ENCODE results near the gene INPP4B. TPM values are rescaled to one million over a fixed set of nuclear protein-coding genes. Genes with fewer than 3 reads are reported as not detected.

INPP4B gene
- polyA plus RNA-seq, 4 donors, result 7.5 to 10.6 (median 8.8) TPM

DNA sequence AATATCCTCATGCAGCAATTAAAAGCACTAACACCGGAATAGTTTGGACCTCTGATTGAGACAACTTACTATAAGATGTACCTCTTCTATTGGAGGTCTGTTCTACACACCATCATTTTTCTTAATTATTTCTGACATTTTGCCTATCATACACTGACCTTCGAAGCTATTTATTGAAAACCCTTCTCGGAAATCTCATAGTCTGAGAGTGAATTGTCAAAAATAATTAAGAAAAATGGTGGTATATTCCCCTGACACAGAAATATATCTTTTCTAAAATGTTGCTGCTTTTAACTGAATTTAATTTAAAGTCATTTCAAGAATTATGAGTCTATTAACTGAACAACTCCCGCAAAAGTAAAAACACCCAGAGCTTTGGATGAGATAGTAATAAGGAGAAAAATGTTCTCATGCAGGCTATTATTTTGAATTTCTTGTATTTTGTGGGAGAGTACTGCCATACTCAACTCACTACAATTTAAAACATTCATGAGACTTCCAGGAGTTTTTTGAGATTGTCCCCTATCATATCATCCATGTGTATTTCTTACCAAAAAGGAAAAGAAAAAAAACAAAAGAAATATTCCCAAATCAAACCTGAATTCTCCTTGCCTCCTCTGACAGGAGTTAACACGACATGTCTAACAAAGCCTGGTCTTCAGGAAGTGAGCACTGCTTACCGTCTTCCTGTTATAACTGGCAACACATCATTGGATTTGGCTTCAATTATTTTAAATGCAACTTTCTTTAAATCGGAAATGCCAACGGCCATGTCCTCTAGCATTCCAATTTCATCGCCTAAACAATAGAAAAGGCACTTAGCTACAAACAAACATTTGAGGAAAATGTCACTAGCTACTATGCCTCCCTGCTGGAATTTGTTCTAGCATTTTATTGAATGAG is 724.4 kb downstream of the INPP4B start:
- no peak for DNase-seq (ENCODE audit: low read depth in 4 of 4, low spot score in 3 of 4)

DNA sequence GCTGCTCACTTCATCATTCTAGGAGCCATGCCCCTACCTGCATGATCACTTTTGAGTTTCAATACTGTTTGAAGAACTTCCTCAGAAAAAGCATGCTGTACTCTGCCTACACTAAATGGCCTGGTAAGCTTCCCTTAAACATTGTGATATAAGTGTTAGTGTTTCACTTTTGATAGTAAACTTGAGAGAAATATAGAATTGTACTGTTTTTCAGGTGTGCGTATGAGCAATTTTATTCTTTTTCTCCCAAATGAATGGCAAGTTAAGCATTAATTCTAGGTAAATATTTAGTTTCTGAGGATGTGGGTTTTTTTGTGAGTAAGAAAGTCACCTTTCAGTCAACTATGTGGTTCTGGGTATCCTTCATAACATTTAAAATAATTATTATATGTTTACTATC is 725.2 kb downstream of the INPP4B start:
- DNase-seq (ENCODE audit: low read depth in 4 of 4, low spot score in 3 of 4), result no peak

DNA sequence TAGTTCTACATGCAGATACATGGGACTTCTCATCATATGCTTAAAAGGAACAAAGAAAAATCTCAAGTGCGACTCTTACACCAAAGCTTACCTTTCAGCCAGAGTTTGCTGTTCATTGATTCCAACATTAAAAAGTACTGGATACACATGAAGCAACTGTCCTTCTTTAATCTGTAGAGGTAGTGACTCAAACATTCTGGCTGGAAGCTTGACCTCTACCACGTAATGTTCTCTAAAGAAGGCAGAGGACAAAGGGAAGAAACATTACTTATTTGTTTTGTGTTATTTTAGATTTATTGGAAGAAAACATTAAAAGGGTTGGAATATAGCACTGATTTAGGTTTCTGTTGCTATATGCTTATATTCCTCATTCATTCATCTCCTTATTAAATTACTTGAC is 733.6 kb downstream of the INPP4B start:
- no peak for DNase-seq (ENCODE audit: low read depth in 4 of 4, low spot score in 3 of 4)

DNA sequence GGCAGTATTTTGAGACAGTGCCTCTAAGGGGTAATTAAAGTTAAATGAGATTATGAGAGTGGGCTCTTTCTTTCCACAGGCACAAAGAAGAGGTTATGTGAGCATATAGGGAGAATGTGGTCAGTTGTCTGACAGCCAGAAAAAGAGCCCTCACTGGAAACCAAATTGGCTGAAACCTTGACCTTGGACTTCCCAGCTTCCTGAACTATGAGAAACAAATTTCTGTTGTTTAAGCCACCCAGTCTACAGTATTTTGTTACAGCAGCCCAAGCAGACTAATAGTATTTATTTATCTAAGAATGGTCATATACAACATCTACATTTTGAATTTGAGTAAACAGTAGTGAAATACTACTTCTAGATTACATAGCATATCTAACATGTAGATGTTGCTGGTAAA is 736.0 kb downstream of the INPP4B start:
- DNase-seq (ENCODE audit: low read depth in 4 of 4, low spot score in 3 of 4), result no peak

- no peak for DNase-seq (ENCODE audit: low read depth in 4 of 4, low spot score in 3 of 4)
These were observed 742.1 kb downstream of the INPP4B start for GRCh38 chr4:142104041-142104440.

GRCh38 chr4:142101401-142101800 is 744.7 kb downstream of the INPP4B start:
- no peak for DNase-seq (ENCODE audit: low read depth in 4 of 4, low spot score in 3 of 4)

- DNase-seq (ENCODE audit: low read depth in 4 of 4, low spot score in 3 of 4), result no peak
These were observed 745.2 kb downstream of the INPP4B start for GRCh38 chr4:142100941-142101340.

DNA sequence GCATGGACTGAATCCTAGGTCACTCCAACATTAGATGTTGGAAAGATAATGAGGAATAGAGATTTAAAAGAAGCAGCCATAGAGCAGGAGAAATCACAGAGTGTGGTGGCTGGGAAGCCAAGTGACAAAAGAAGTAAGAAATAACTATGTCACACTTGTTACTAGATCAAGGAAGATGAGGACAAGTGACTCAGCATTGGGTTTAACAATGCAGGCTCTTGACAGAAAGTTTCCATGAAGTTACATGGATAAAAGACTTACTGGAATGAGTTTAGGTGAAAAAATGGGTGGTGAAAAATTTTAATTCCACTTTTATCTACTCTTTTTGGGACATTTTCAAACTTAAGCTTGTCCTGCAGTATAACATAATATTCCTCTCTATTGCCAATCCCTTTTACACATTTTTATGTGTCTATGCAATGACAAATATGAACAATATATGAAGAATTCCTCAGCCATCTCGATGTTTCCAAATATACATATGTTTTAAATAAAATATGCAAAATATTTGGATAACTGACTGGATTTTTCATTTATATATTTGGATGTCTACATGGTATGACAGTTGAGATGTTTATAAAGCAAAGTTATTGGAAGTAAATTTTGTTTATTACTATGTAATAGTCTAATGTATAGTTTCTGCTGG is 747.1 kb downstream of the INPP4B start:
- no peak for DNase-seq (ENCODE audit: low read depth in 4 of 4, low spot score in 3 of 4)

DNA sequence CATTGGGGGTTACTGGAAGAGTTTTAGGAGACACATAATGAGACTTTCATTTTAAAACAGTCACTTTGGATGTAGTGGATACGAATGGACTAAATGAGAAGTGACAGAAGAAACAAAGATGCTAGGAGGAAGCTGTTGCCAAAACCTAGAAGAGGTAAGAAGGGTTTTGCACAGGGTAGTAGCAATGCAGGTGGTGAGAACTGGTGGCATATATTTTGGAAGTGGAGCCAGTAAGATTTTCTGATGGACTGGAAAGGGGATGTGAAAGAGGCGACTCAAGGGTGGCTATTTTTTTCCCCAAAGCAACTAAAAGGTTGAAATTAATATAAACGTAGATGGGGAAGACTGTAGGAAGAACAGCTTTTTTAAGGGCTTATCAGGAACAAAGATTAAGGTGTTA is 747.7 kb downstream of the INPP4B start:
- DNase-seq (ENCODE audit: low read depth in 4 of 4, low spot score in 3 of 4), result no peak

- no peak for DNase-seq (ENCODE audit: low read depth in 4 of 4, low spot score in 3 of 4)
These were observed 749.1 kb downstream of the INPP4B start for GRCh38 chr4:142097015-142097414.

DNA sequence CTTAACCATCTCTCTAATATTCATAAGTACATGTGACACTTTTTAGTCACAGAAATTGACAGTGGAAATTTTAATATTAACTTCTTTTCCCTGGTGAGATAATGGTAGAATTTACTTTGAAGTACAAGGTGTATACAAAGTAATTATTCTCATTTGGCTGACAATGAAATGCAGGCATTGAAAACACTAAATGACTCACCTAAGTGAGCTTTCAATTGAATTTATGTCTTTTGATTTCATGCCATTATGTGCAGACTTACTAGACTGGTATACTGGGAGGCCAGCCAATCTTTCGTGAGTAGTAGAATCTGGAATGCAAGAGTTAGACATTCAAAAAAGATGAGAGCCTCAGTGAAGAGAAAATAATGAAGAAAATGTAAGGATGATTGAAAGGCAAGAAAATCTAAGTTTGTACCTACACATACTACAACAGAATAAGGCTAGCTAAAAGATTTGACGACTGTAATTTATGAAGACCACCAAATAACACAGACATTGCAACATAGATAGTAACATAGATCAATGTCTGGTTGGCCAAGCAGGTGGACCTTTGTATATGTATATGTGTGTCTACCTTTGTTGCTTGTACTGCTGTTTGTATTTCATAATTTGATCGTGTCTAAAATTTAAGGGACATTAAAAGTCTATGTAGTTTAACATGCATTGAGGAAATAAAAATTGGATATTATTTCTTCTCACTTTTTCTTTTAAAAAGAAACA is 750.1 kb downstream of the INPP4B start:
- DNase-seq (ENCODE audit: low read depth in 4 of 4, low spot score in 3 of 4), result no peak

- no peak for DNase-seq (ENCODE audit: low read depth in 4 of 4, low spot score in 3 of 4)
These were observed 753.2 kb downstream of the INPP4B start for GRCh38 chr4:142092941-142093340.

- DNase-seq (ENCODE audit: low read depth in 4 of 4, low spot score in 3 of 4), result no peak
These were observed 754.4 kb downstream of the INPP4B start for GRCh38 chr4:142091691-142092182.

- no peak for DNase-seq (ENCODE audit: low read depth in 4 of 4, low spot score in 3 of 4)
These were observed 755.0 kb downstream of the INPP4B start for GRCh38 chr4:142091085-142091513.

GRCh38 chr4:142088906-142089305 is 757.2 kb downstream of the INPP4B start:
- DNase-seq (ENCODE audit: low read depth in 4 of 4, low spot score in 3 of 4), result no peak

DNA sequence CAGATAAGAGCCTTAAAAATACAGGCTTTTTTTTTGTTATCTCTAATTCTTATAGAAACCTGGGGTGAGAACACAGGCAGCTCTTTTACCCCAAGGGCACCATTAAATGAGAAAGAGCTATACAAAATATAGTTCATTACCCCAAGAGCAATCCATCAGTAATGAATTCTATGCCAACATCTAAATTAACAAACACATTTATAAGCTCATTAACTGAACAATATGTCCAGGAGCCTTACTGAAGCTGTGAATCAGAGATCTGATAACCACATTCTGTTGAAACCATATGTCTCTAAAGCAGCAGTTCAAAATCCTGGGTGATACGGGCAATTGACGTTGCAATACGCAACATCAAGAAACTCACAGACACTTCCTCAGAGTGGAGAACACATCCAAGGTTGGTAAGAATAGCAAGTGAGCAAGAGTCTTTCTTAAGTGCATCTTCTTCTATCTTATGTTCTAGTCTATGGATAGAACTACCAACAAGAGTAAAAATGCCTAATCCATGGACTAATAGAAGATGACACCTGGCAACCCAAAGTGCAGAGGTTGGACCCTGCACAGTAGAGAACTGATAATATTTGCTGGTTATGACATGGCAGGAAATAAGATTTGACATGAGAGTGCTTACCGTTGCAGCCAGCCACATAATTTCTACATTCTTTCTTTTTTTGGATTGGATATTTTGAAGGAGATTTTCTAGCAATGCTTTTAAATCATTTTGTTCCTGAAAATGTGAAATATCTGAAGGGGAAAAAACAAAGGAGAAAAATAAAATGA is 760.4 kb downstream of the INPP4B start:
- no peak for DNase-seq (ENCODE audit: low read depth in 4 of 4, low spot score in 3 of 4)

DNA sequence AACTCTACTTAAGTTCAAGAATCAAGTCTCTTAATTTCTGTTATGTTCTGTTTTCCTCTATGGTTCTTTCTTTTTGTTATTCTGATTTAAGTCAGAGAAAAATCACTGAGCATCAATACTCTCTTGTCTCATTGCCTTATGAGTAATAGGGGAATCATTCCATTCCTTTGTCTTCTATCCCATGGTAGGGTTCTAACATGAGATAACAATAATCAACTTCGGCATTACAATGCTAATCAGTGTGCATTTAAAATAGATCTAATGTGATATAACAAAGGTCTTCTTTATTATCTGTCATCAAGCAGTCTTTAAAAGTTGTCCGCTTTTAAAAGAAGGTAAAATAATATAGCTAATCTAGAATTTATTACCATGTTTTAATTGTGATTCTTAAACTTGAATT is 762.8 kb downstream of the INPP4B start:
- no peak for DNase-seq (ENCODE audit: low read depth in 4 of 4, low spot score in 3 of 4)

- no peak for DNase-seq (ENCODE audit: low read depth in 4 of 4, low spot score in 3 of 4)
These were observed 765.1 kb downstream of the INPP4B start for GRCh38 chr4:142081025-142081424.

DNA sequence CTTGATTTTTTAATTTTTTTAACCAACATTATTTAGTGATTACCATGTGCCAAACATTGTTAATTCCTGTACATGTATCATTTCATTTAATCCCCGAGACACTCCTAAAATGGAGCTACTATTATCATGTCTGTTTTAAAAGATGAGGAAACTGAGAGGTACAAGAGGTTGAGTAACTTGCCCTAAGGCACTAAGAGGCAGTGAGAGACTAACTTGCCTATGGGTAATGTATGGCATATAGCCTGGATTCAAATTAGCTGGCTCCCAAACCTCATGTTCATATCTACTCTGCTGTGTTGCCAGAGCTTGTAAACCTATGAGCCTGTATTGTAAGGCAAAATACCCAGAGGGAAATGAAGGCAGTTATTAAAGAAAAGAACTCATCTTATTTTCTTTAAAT is 766.1 kb downstream of the INPP4B start:
- DNase-seq (ENCODE audit: low read depth in 4 of 4, low spot score in 3 of 4), result no peak

GRCh38 chr4:142077048-142077447 is 769.1 kb downstream of the INPP4B start:
- no peak for DNase-seq (ENCODE audit: low read depth in 4 of 4, low spot score in 3 of 4)

Measured in right renal pelvis (tissue), 4 donors.